SK-N-SH (cell line): ENCODE measurements around the gene DOCK8. TPM values are rescaled to one million over a fixed set of nuclear protein-coding genes. Genes with fewer than 3 reads are reported as not detected.

Experiments used
- CTCF ChIA-PET: fragments of 300-600, 350-600 bp; formaldehyde crosslinking; extraction: SDS; loops from one replicate; lab custom pipeline; 2021; lab: Yijun Ruan, JAX
- POLR2A ChIA-PET: fragments of 350-600 bp; sonication (Branson Sonifier 250); formaldehyde crosslinking; extraction: SDS; loops from one replicate; lab custom pipeline; 2020; ENCODE audit warnings: antibody characterized with exemption, inconsistent platforms; lab: Yijun Ruan, JAX
- DNase-seq: peaks from one replicate; pipeline ENCODE4 v3.0.0; 2012
- H2AFZ ChIP-seq: fragments of 200-600 bp; sonication (generic); 2 replicates; pipeline ENCODE4 v1.8.1; 2016; ENCODE audit warnings: antibody characterized with exemption, mild to moderate bottlenecking, low read depth
- H3F3A ChIP-seq: fragments of 200-600 bp; sonication (generic); replicated peaks from 2 replicates; pipeline ENCODE3; 2016; ENCODE audit warnings: antibody characterized with exemption, mild to moderate bottlenecking; ENCODE audit not compliant: insufficient read depth
- H3K27ac ChIP-seq, 2 experiments: fragments of 200-500 bp in 1 of 2; fragments of 200-600 bp in 1 of 2; sonication (Bioruptor generic) in 1 of 2; sonication (generic), shearing (Covaris generic) in 1 of 2; 2 replicates each; pipeline versions ENCODE4 v1.5.1 to v1.6.1; 2014 to 2016; ENCODE audit warnings: low read depth in 2 of 2, inconsistent platforms in 1 of 2, low read length in 1 of 2, mild to moderate bottlenecking in 1 of 2, mixed read lengths in 1 of 2
- H3K27me3 ChIP-seq: fragments of 200-600 bp; sonication (generic), shearing (Covaris generic); 2 replicates; pipeline ENCODE4 v1.6.1; 2016; ENCODE audit warnings: mixed run types; ENCODE audit not compliant: insufficient read depth
- H3K36me3 ChIP-seq, 2 experiments: fragments of 200-500 bp in 1 of 2; fragments of 200-600 bp in 1 of 2; sonication (Bioruptor generic) in 1 of 2; sonication (generic) in 1 of 2; replicated peaks in 1 of 2; 2 replicates each; pipeline versions ENCODE3 to v1.5.1; 2014 to 2016; ENCODE audit warnings: low read length in 1 of 2, mild to moderate bottlenecking in 1 of 2; ENCODE audit not compliant: insufficient read depth in 2 of 2, control insufficient read depth in 1 of 2
- H3K4me1 ChIP-seq, 2 experiments: fragments of 200-500 bp in 1 of 2; fragments of 200-600 bp in 1 of 2; sonication (Bioruptor generic) in 1 of 2; sonication (generic), shearing (Covaris generic) in 1 of 2; 2 replicates each; pipeline versions ENCODE4 v1.5.1 to v1.6.1; 2014 to 2016; ENCODE audit warnings: low read depth in 1 of 2, low read length in 1 of 2, mixed run types in 1 of 2; ENCODE audit not compliant: insufficient read depth in 2 of 2, control insufficient read depth in 1 of 2
- H3K4me2 ChIP-seq: fragments of 200-600 bp; sonication (generic), shearing (Covaris generic); 2 replicates; pipeline ENCODE4 v1.6.1; 2017; ENCODE audit warnings: mixed run types
- H3K4me3 ChIP-seq, 2 experiments: fragments of 200-500 bp in 1 of 2; fragments of 200-600 bp in 1 of 2; sonication (Bioruptor generic) in 1 of 2; sonication (generic), shearing (Covaris generic) in 1 of 2; 2 replicates each; pipeline versions ENCODE4 v1.5.1 to v1.8.1; 2014 to 2016; ENCODE audit warnings: low read depth in 2 of 2, inconsistent platforms in 1 of 2, low read length in 1 of 2, mild to moderate bottlenecking in 1 of 2, mixed read lengths in 1 of 2, moderate library complexity in 1 of 2
- H3K79me2 ChIP-seq: fragments of 200-600 bp; sonication (generic); 2 replicates; pipeline ENCODE4 v1.8.1; 2017; ENCODE audit warnings: mild to moderate bottlenecking; ENCODE audit not compliant: insufficient read depth
- H3K9ac ChIP-seq: fragments of 200-600 bp; sonication (generic); 2 replicates; pipeline ENCODE4 v1.6.1; 2017; ENCODE audit warnings: mixed run types
- H3K9me2 ChIP-seq: fragments of 200-600 bp; sonication (generic); 2 replicates; pipeline ENCODE4 v1.6.1; 2017; ENCODE audit warnings: mixed run types
- H3K9me3 ChIP-seq: fragments of 200-600 bp; sonication (generic); 2 replicates; pipeline ENCODE4 v1.6.1; 2017; ENCODE audit warnings: mixed run types, mild to moderate bottlenecking, moderate library complexity
- H4K20me1 ChIP-seq: fragments of 200-600 bp; sonication (generic); 2 replicates; pipeline ENCODE4 v1.6.1; 2017; ENCODE audit warnings: mild to moderate bottlenecking, mixed run types; ENCODE audit not compliant: insufficient read depth
- CTCF ChIP-seq: fragments of 200-600 bp; sonication (generic); IDR thresholded peaks from 2 replicates; pipeline ENCODE4 v1.6.1; 2017; ENCODE audit warnings: antibody characterized with exemption, mild to moderate bottlenecking, moderate library complexity
- EZH2phosphoT487 ChIP-seq: fragments of 200-600 bp; sonication (generic); IDR thresholded peaks from 2 replicates; pipeline ENCODE4 v1.6.1; 2017; ENCODE audit warnings: low read depth, mixed run types, mild to moderate bottlenecking, antibody characterized with exemption, moderate library complexity, borderline replicate concordance
- FOSL2 ChIP-seq: IDR thresholded peaks from 2 replicates; pipeline ENCODE4 v1.4.0; 2012; ENCODE audit warnings: low read depth, mild to moderate bottlenecking, moderate library complexity, borderline replicate concordance
- FOXM1 ChIP-seq: IDR thresholded peaks from 2 replicates; pipeline ENCODE4 v1.4.0; 2012; ENCODE audit warnings: low read depth, mild to moderate bottlenecking
- GABPA ChIP-seq: IDR thresholded peaks from 2 replicates; pipeline ENCODE4 v1.4.0; 2012; ENCODE audit warnings: low read depth, mild to moderate bottlenecking
- GATA2 ChIP-seq: sonication (generic); formaldehyde crosslinking; IDR thresholded peaks from 2 replicates; pipeline ENCODE4 v1.5.0; 2020; ENCODE audit warnings: mild to moderate bottlenecking, missing genetic modification reagents
- JUND ChIP-seq: IDR thresholded peaks from 2 replicates; pipeline ENCODE4 v1.4.0; 2012
- POLR2AphosphoS5 ChIP-seq: IDR thresholded peaks from 2 replicates; pipeline ENCODE4 v1.6.1; 2012; ENCODE audit warnings: low read depth, low read length
- RFX5 ChIP-seq: IDR thresholded peaks from 2 replicates; pipeline ENCODE4 v1.6.1; 2012; ENCODE audit warnings: mild to moderate bottlenecking, improper control_type of control experiment, low read length
- SIN3A ChIP-seq: IDR thresholded peaks from 2 replicates; pipeline ENCODE4 v1.6.1; 2012; ENCODE audit warnings: low read depth, mild to moderate bottlenecking, low read length, moderate library complexity, borderline replicate concordance
- TCF12 ChIP-seq: IDR thresholded peaks from 2 replicates; pipeline ENCODE4 v1.4.0; 2012
- WGBS: methylation state at CpG from one replicate; pipeline ENCODE4 v1.1.6; 2017; ENCODE audit warnings: low lambda C conversion rate; 5-methylcytosine and 5-hydroxymethylcytosine counted together
- polyA plus RNA-seq, 3 experiments: library from polyadenylated mRNA; depleted of rRNA; stranded (reverse); fragments of >200 nt; gene quantifications; 2 replicates each; pipeline ENCODE4 v1.2.3, GENCODE V29; 2012

DOCK8 gene
- polyA plus RNA-seq, 1 of the 3 experiments (the other 2 are of a cell fraction) = not detected

GRCh38 chr9:336039-336438 lies 121.4 kb downstream of the DOCK8 start:
- no peak overlapping the region for H3K9ac ChIP-seq
- no peak overlapping the region for H3K4me3 ChIP-seq
- ChIA-PET POLR2A (no interaction called here), CTCF (interaction anchor here (2.8 kb wide), 1 partner anchor 11 kb away, joined by 9 read pairs; no protein-coding TSS in a partner anchor)
- no peak for TF ChIP-seq FOXM1
- TF ChIP-seq SIN3A = no peak
- no peak for TF ChIP-seq TCF12
- no peaks in the 10 kb centered on the region for H3K36me3 ChIP-seq
- no peaks in the 10 kb centered on the region for H3K9me2 ChIP-seq
- H3K27ac ChIP-seq = no peak overlapping the region
- H3F3A ChIP-seq = no peaks in the 10 kb centered on the region
- H2AFZ ChIP-seq = no peak overlapping the region
- 0% methylated on average over 2 of the region's 2 CpGs for WGBS
- H3K9me3 ChIP-seq = no peaks in the 10 kb centered on the region
- no peaks in the 10 kb centered on the region for H4K20me1 ChIP-seq
- no peaks in the 10 kb centered on the region for H3K79me2 ChIP-seq
- DNase-seq = no peak
- H3K27me3 ChIP-seq = peaks cover 4% of the 10 kb centered on the region; the same call in 1 of the 2 replicates
- H3K4me2 ChIP-seq = no peak overlapping the region
- H3K4me1 ChIP-seq = no peaks in the 10 kb centered on the region

GRCh38 chr9:338602-339001 lies 123.9 kb downstream of the DOCK8 start:
- H3K27me3 ChIP-seq = peaks cover 10% of the 10 kb centered on the region; the same call in 1 of the 2 replicates
- H3K36me3 ChIP-seq = no peaks in the 10 kb centered on the region
- ChIA-PET CTCF (interaction anchor here (1.2 kb wide), 1 partner anchor 11 kb away, joined by 3 read pairs; no protein-coding TSS in a partner anchor), POLR2A (no interaction called here)
- H3K9ac ChIP-seq = no peak overlapping the region
- H3K27ac ChIP-seq = no peak overlapping the region
- H3K4me3 ChIP-seq = no peak overlapping the region
- H2AFZ ChIP-seq = no peak overlapping the region
- DNase-seq = no peak
- H4K20me1 ChIP-seq = no peaks in the 10 kb centered on the region
- TF ChIP-seq CTCF (no peak), GATA2 (CRISPR knock-in tag) (no peak), RFX5 (no peak), POLR2AphosphoS5 (no peak), GABPA (no peak), EZH2phosphoT487 (no peak), FOSL2 (no peak), JUND (no peak)
- H3K4me2 ChIP-seq = no peak overlapping the region
- no peaks in the 10 kb centered on the region for H3K4me1 ChIP-seq
- no peaks in the 10 kb centered on the region for H3K79me2 ChIP-seq
- no peaks in the 10 kb centered on the region for H3K9me2 ChIP-seq
- H3K9me3 ChIP-seq = no peaks in the 10 kb centered on the region
- no peaks in the 10 kb centered on the region for H3F3A ChIP-seq
- 2% methylated on average over 6 of the region's 6 CpGs for WGBS
